HEK293 (cell line): ENCODE data around the gene TMEM88.
A peak's percentile ranks its signal among the peaks of the same experiment; 100 is the strongest.

Experiments
- HIC1 ChIP-seq: fragments of 450-650 bp; formaldehyde crosslinking; IDR thresholded peaks from 2 replicates; pipeline ENCODE4 v1.5.1; 2016; ENCODE audit warnings: missing biosample characterization, missing genetic modification characterization
- KLF1 ChIP-seq: fragments of 450-650 bp; formaldehyde crosslinking; IDR thresholded peaks from 2 replicates; pipeline ENCODE4 v1.5.1; 2016; ENCODE audit warnings: missing biosample characterization, missing genetic modification characterization
- KLF7 ChIP-seq: fragments of 450-650 bp; formaldehyde crosslinking; IDR thresholded peaks from 2 replicates; pipeline ENCODE4 v1.5.1; 2016; ENCODE audit warnings: missing biosample characterization, missing genetic modification characterization, borderline replicate concordance
- MYNN ChIP-seq: fragments of 450-650 bp; formaldehyde crosslinking; IDR thresholded peaks from 2 replicates; pipeline ENCODE4 v1.5.1; 2016; ENCODE audit warnings: missing biosample characterization, missing genetic modification characterization, borderline replicate concordance
- MZF1 ChIP-seq: fragments of 450-650 bp; formaldehyde crosslinking; IDR thresholded peaks from 2 replicates; pipeline ENCODE4 v1.5.1; 2017; ENCODE audit warnings: missing biosample characterization, missing genetic modification characterization, borderline replicate concordance
- PATZ1 ChIP-seq: fragments of 450-650 bp; formaldehyde crosslinking; IDR thresholded peaks from 2 replicates; pipeline ENCODE4 v1.5.1; 2016; ENCODE audit warnings: missing biosample characterization, missing genetic modification characterization
- PRDM6 ChIP-seq: fragments of 450-650 bp; formaldehyde crosslinking; IDR thresholded peaks from 2 replicates; pipeline ENCODE4 v1.5.1; 2017; ENCODE audit warnings: missing biosample characterization, missing genetic modification characterization
- SALL2 ChIP-seq: fragments of 450-650 bp; formaldehyde crosslinking; IDR thresholded peaks from 2 replicates; pipeline ENCODE4 v1.5.0; 2017; ENCODE audit warnings: missing biosample characterization, mild to moderate bottlenecking, missing genetic modification characterization, borderline replicate concordance
- SETDB1 ChIP-seq: IDR thresholded peaks from one replicate; pipeline ENCODE4 v1.6.1; 2017; ENCODE audit warnings: mild to moderate bottlenecking, low read length, moderate library complexity, mixed read lengths; ENCODE audit not compliant: insufficient read length
- ZBTB10 ChIP-seq: fragments of 450-650 bp; formaldehyde crosslinking; IDR thresholded peaks from 2 replicates; pipeline ENCODE4 v1.5.1; 2016; ENCODE audit warnings: missing biosample characterization, missing genetic modification characterization
- ZIC2 ChIP-seq: fragments of 450-650 bp; formaldehyde crosslinking; IDR thresholded peaks from 2 replicates; pipeline ENCODE4 v1.5.1; 2016; ENCODE audit warnings: missing biosample characterization, missing genetic modification characterization
- ZNF10 ChIP-seq: fragments of 450-650 bp; formaldehyde crosslinking; IDR thresholded peaks from 2 replicates; pipeline ENCODE4 v1.5.1; 2017; ENCODE audit warnings: missing biosample characterization, missing genetic modification characterization
- ZNF311 ChIP-seq: fragments of 450-650 bp; formaldehyde crosslinking; IDR thresholded peaks from 2 replicates; pipeline ENCODE4 v1.5.1; 2017; ENCODE audit warnings: missing biosample characterization, missing genetic modification characterization, borderline replicate concordance
- ZNF335 ChIP-seq: fragments of 450-650 bp; formaldehyde crosslinking; conservative IDR thresholded peaks from 2 replicates; pipeline ENCODE4 v1.5.1; 2016; ENCODE audit warnings: missing biosample characterization, missing genetic modification characterization
- ZNF350 ChIP-seq: fragments of 450-650 bp; formaldehyde crosslinking; IDR thresholded peaks from 2 replicates; pipeline ENCODE4 v1.5.0; 2017; ENCODE audit warnings: missing biosample characterization, mild to moderate bottlenecking, missing genetic modification characterization
- ZNF362 ChIP-seq: fragments of 450-650 bp; formaldehyde crosslinking; IDR thresholded peaks from 2 replicates; pipeline ENCODE4 v1.5.1; 2016; ENCODE audit warnings: missing biosample characterization, missing genetic modification characterization
- ZNF366 ChIP-seq: fragments of 450-650 bp; formaldehyde crosslinking; conservative IDR thresholded peaks from 2 replicates; pipeline ENCODE4 v1.5.1; 2016; ENCODE audit warnings: missing biosample characterization, missing genetic modification characterization
- ZNF433 ChIP-seq: fragments of 450-650 bp; formaldehyde crosslinking; IDR thresholded peaks from 2 replicates; pipeline ENCODE4 v1.5.1; 2016; ENCODE audit warnings: missing biosample characterization, missing genetic modification characterization, low read depth
- ZNF558 ChIP-seq: fragments of 450-650 bp; formaldehyde crosslinking; IDR thresholded peaks from 2 replicates; pipeline ENCODE4 v1.5.1; 2016; ENCODE audit warnings: missing biosample characterization, missing genetic modification characterization
- ZNF596 ChIP-seq: fragments of 450-650 bp; IDR thresholded peaks from 2 replicates; pipeline ENCODE4 v1.5.0; 2018; ENCODE audit warnings: missing biosample characterization, mild to moderate bottlenecking, missing genetic modification characterization, moderate library complexity
- ZNF624 ChIP-seq: fragments of 450-650 bp; formaldehyde crosslinking; IDR thresholded peaks from 2 replicates; pipeline ENCODE4 v1.5.1; 2017; ENCODE audit warnings: missing biosample characterization, missing genetic modification characterization
- ZNF626 ChIP-seq: fragments of 450-650 bp; sonication (Bioruptor Pico); formaldehyde crosslinking; IDR thresholded peaks from 2 replicates; pipeline ENCODE4 v1.5.1; 2018; ENCODE audit warnings: missing biosample characterization, missing genetic modification characterization, inconsistent platforms
- ZNF645 ChIP-seq: fragments of 450-650 bp; formaldehyde crosslinking; IDR thresholded peaks from 2 replicates; pipeline ENCODE4; 2016; ENCODE audit warnings: missing biosample characterization, missing genetic modification characterization
- ZNF76 ChIP-seq: fragments of 450-650 bp; formaldehyde crosslinking; IDR thresholded peaks from 2 replicates; pipeline ENCODE4; 2016; ENCODE audit warnings: low read depth, missing biosample characterization, missing genetic modification characterization, borderline replicate concordance
- ZNF785 ChIP-seq: fragments of 450-650 bp; formaldehyde crosslinking; IDR thresholded peaks from 2 replicates; pipeline ENCODE4 v1.5.1; 2016; ENCODE audit warnings: missing biosample characterization, missing genetic modification characterization

TMEM88 gene

GRCh38 chr17:7883781-7884386 lies 29.0 kb downstream of the TMEM88 start (continued):
- TF ChIP-seq KLF1 (no peak), ZIC2 (tag by site-specific recombination) (no peak), ZNF624 (tag by site-specific recombination) (no peak), SETDB1 (no peak), PATZ1 (tag by site-specific recombination) (peak; percentile 98), ZNF76 (tag by site-specific recombination) (peak; percentile 39; the same call in 1 of the 2 replicates), ZNF785 (tag by site-specific recombination) (no peak), ZNF362 (tag by site-specific recombination) (peak; percentile 89), ZNF433 (tag by site-specific recombination) (no peak), KLF7 (tag by site-specific recombination) (no peak), HIC1 (tag by site-specific recombination) (no peak), PRDM6 (tag by site-specific recombination) (no peak), SALL2 (tag by site-specific recombination) (no peak), ZBTB10 (tag by site-specific recombination) (peak; percentile 78), ZNF596 (tag by site-specific recombination) (no peak), ZNF335 (peak; percentile 65), MZF1 (tag by site-specific recombination) (peak; percentile 40; the same call in 1 of the 2 replicates), ZNF558 (0 out of 2 replicates have a peak, but pooled peaks have one; percentile 23), ZNF626 (tag by site-specific recombination) (no peak), ZNF366 (tag by site-specific recombination) (peak; percentile 32; the same call in 1 of the 2 replicates), ZNF350 (tag by site-specific recombination) (no peak), ZNF311 (tag by site-specific recombination) (no peak), MYNN (tag by site-specific recombination) (no peak), ZNF10 (no peak), ZNF645 (no peak)
- TF ChIP-seq, all 188 proteins: peak for 13
